Limb (tissue), 2 donors: ENCODE measurements around the gene EXTL1.

Experiments used
- DNase-seq, 2 donors: peaks; one replicate each; pipeline ENCODE4 v3.0.0-alpha.2; 2016; ENCODE audit errors: extremely low spot score in 2 of 2

The EXTL1 gene

GRCh38 chr1:25997828-25998761 lies 23.5 kb upstream of the EXTL1 start, which contains the start of gene PAFAH2:
TSS of gene PAFAH2 (minus strand) at chr1:25998063. CDS start at chr1:25990816, 7,247 bp downstream.
- peak; percentile 97 to 100 for DNase-seq

- no peak for DNase-seq
Measured at GRCh38 chr1:25999041-25999800, 22.4 kb upstream of the EXTL1 start.

- no peak for DNase-seq
Measured at GRCh38 chr1:26003262-26003661, 18.3 kb upstream of the EXTL1 start.

- DNase-seq, result no peak
Measured at GRCh38 chr1:26003756-26004155, 17.8 kb upstream of the EXTL1 start.

- DNase-seq, result no peak
Measured at GRCh38 chr1:26005434-26006105, 16.0 kb upstream of the EXTL1 start.

GRCh38 chr1:26006710-26007109 lies 14.9 kb upstream of the EXTL1 start:
- no peak for DNase-seq

GRCh38 chr1:26009796-26010447 lies 11.7 kb upstream of the EXTL1 start:
- no peak for DNase-seq

- no peak for DNase-seq
Measured at GRCh38 chr1:26010825-26011224, 10.8 kb upstream of the EXTL1 start.

GRCh38 chr1:26012864-26013263 lies 8.7 kb upstream of the EXTL1 start:
- no peak for DNase-seq

- DNase-seq, result no peak
Measured at GRCh38 chr1:26014179-26014578, 7.4 kb upstream of the EXTL1 start.

GRCh38 chr1:26015358-26015757 lies 6.2 kb upstream of the EXTL1 start:
- DNase-seq, result no peak

- no peak for DNase-seq
Measured at GRCh38 chr1:26016258-26016952, 5.2 kb upstream of the EXTL1 start.

- DNase-seq, result no peak
Measured at GRCh38 chr1:26016953-26017545, 4.5 kb upstream of the EXTL1 start.

GRCh38 chr1:26017606-26018005 lies 4.0 kb upstream of the EXTL1 start:
- no peak for DNase-seq

- DNase-seq, result peak in 1 of 2 donors; percentile 20
Measured at GRCh38 chr1:26019641-26020315, 1.8 kb upstream of the EXTL1 start.

GRCh38 chr1:26020330-26020768 lies 1.2 kb upstream of the EXTL1 start:
- DNase-seq, result peak in 1 of 2 donors; percentile 21

- no peak for DNase-seq
Measured at GRCh38 chr1:26020941-26021646, 481 bp upstream of the EXTL1 start.

- DNase-seq, result no peak
Measured at GRCh38 chr1:26022404-26022779, 817 bp downstream of the EXTL1 start.

- DNase-seq, result peak in 1 of 2 donors; percentile 27
Measured at GRCh38 chr1:26023009-26023408, 1.4 kb downstream of the EXTL1 start.
